GM11168 (cell line): ENCODE results near the gene LRRC8B.

Experiments used
- in situ Hi-C: fragments of 300-500 bp; cut with MboI; formaldehyde crosslinking; loops from one replicate; pipeline ENCODE4 v1.12.0; 2022; ENCODE audit warnings: low sequenced_read_pairs; ENCODE audit not compliant: unreplicated experiment

Gene LRRC8B

DNA sequence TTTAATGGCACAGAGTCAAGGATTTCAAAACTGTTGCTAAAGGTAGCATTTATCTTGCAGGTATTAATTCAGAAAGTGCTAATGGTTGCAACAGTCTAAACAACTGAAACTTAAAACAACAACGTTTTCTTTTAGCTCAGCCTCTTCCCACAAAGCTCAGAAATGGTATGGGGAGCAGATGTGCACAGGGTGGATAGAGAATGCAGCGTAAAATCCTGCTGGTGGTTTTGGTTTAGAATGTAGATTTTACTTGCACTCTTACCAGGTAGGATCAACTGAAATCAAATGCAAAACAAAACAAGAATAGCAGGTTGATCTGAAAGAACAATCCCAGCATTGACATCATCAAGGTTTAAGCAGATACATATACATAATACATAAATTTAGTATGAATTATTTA lies 104.5 kb downstream of the LRRC8B start:
- in situ Hi-C loops: loop anchor here (25.0 kb wide), 1 partner anchor 333 kb away; no protein-coding TSS in a partner anchor

- in situ Hi-C loops: loop anchor here (25.0 kb wide), 1 partner anchor 333 kb away; no protein-coding TSS in a partner anchor
Observed at GRCh38 chr1:89629600-89629999, 105.0 kb downstream of the LRRC8B start.

- in situ Hi-C loops: loop anchor here (5.0 to 25.0 kb wide), 2 partner anchors 132 to 332 kb away; no protein-coding TSS in a partner anchor
Observed at GRCh38 chr1:89630048-89630447, 105.4 kb downstream of the LRRC8B start.

- in situ Hi-C loops: loop anchor here (5.0 to 25.0 kb wide), 2 partner anchors 130 to 330 kb away; no protein-coding TSS in a partner anchor
Observed at GRCh38 chr1:89631816-89632656, 107.4 kb downstream of the LRRC8B start.

GRCh38 chr1:89632657-89633247 lies 108.1 kb downstream of the LRRC8B start, which contains the start of gene LRRC8C:
Gene LRRC8C (plus strand): TSS chr1:89633120. CDS start chr1:89686474, 53,354 bp downstream.
- in situ Hi-C loops: loop anchor here (5.0 to 25.0 kb wide), 2 partner anchors 130 to 330 kb away; no protein-coding TSS in a partner anchor

DNA sequence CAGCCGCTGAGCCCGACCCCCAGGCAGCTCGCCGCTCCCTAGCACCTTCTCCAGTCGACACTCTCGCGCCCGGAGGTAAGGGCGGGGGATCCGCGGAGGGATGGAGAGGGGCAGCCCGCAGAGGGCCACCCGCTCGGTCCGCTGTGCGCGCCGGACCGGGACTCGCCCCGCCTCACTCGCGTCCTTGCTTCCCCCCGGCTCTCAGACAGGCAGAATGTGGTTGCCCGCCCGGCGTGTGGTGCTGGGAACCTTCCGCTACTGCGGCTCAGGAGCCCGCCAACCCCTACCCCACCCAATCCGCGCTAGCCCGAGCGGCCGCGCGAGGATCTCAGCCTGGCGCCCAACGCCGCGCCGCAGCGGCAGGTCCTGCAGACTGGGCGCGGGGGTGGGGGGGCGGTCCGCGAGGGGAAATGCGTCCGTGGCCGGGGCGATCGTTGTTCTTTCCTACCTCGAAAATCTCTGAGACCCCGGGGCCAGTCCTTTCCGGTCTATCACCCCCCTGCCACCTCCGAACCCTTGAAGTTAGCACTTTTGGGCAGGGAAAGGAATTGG lies 108.7 kb downstream of the LRRC8B start:
- in situ Hi-C loops: loop anchor here (5.0 to 25.0 kb wide), 2 partner anchors 129 to 329 kb away; no protein-coding TSS in a partner anchor

DNA sequence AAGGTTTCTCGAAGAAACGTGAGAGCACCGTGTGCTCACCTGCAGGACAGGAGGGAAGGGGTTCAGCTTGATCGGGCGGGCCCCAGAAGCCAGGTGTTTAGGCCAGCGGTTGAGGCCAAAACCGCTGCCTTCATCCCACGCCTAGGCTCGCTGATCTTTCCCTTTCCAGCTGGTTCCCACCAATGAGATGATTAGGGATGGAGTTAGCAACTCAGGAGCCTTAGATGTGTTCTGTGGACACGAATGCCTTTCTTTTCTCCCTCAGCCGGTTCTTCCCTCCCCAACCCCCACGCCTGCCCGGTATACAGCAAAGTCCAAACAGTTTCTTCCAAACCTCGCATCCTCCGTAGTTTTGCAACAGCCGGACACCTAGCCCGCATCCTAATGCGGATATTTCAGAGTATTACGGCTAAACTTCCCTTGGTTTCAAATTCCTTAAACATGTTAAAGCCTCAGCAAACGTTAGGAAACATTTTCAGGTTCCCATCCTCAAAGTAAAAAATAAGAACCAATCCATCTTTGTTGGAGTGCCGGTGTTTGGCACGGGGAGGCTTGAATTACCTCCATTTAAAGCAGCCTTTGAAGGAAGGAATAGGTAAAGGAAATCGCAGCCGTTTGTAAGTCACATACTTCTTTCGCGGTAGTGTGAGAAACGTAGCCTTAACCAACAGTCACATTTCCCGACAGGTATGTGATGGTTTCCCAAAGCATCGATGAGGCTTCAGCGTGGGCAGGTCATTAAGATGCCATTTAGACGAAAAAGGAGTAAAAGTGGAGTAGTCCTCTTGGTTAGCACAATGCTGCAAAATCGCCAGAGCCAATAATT lies 109.4 kb downstream of the LRRC8B start:
- in situ Hi-C loops: loop anchor here (5.0 to 25.0 kb wide), 2 partner anchors 128 to 328 kb away; no protein-coding TSS in a partner anchor

DNA sequence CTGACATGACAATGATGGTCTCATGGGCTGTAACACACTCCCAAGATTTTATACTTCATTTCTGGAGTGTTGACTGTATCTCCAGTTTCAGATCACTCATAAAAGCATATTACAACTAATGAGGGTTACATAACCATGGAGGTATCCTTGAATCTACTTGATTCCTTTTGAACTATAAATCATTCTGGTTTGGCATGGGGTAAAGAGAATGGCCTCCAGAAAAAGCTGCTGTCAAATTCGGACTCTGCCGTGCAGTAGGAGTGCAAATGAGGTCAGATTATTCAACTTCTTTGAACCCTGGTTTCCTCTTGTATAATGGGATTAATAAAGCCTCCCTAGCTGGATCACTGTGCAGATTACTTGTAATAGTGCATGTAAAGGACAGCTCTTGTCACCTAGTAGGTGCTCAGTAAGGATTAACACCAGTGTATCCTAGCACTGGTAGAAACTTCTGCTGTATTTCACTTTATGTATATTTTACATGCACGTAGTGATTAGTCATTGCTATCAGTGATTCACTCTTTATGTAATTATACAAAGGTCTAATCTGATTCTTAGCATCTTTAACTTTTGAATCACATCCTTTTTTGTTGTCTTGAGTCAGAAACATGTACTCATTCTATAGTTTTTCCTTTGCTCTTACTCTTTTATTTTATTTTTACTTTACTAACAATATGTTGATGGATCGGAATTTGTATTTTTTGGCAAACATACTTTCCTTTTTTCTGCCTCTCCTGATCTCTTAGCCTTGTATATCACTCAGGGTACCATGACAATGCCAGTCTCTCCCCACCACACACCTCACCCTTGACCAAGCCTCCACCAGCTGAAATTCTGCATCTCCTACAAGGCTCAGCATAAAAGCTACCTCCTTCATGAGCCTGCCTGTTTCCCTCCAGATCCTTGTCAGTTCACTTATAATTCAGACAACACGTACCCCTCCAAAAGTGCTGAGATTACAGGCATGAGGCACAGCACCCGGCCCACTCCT lies 111.5 kb downstream of the LRRC8B start:
- in situ Hi-C loops: loop anchor here (25.0 kb wide), 1 partner anchor 326 kb away; no protein-coding TSS in a partner anchor

DNA sequence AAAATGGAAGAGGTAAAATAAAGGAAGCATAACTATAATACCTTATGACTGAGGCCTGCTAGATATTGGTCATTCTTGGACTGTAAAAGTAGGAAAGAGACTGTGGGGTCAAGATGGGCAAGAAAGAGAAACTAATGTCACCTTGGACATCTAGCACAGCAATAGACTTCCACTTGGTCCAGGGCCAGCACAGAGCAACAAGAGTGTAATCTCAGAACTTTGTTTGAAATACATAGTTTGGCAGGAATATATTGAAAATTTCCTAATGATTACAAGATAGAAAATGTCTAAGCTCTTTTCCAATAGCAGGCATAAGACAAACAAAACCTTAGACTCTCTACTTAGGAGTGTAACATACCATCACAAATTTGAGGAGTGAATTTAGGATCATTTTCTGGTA lies 112.9 kb downstream of the LRRC8B start:
- in situ Hi-C loops: loop anchor here (25.0 kb wide), 1 partner anchor 325 kb away; no protein-coding TSS in a partner anchor

GRCh38 chr1:89640440-89640839 lies 115.8 kb downstream of the LRRC8B start:
- in situ Hi-C loops: loop anchor here (25.0 kb wide), 1 partner anchor 322 kb away; no protein-coding TSS in a partner anchor

GRCh38 chr1:89641781-89642180 lies 117.2 kb downstream of the LRRC8B start:
- in situ Hi-C loops: loop anchor here (25.0 kb wide), 1 partner anchor 321 kb away; no protein-coding TSS in a partner anchor

DNA sequence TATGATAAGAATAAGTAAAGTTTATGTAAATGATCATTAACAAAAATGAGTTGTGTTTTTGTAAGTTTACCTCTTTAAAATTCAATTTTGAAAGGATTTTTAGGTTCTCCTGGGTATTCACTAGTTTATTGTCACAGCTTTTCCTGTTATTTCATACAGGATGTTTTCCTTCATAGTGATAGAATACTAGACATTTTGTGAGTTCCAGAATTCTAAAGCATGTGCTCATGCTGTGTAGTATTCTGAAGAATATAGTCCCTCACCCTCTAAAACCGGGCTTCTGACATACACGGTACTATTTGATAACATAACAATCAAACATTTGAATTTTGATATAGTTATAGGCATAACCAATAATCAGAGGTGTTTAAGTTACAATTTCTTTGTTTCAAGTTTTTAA lies 118.9 kb downstream of the LRRC8B start:
- in situ Hi-C loops: loop anchor here (25.0 kb wide), 1 partner anchor 319 kb away; no protein-coding TSS in a partner anchor

DNA sequence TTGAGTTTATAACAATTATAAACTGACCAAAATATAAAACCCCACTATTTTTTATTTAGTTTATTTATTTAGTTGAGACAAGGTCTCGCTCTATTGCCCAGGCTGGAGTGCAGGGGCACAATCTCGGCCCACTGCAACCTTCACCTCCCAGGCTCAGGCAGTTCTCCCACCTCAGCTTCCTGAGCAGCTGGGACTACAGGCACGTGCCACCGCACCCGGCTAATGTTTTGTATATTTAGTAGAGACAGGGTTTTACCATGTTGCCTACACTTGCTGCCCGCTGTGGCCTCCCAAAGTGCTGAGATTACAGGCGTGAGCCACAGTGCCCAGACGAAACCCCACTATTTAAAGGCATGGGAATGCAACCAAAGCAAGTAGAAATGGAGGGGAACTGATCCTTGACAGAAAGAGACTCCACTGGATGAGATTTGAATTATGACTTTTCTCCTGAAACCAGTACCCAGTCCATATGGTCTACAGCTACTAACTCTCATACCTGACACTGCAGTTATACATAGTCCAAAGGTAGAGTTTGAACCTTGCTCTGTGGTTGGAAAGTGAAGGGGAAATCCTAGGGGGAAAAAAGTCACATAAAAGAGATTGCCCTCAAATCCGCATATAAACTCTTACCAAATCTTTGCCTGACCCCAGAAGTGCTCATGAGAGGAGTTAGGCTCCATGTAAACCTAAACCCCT lies 119.6 kb downstream of the LRRC8B start:
- in situ Hi-C loops: loop anchor here (25.0 kb wide), 1 partner anchor 318 kb away; no protein-coding TSS in a partner anchor

GRCh38 chr1:89646259-89646658 lies 121.6 kb downstream of the LRRC8B start:
- in situ Hi-C loops: loop anchor here (25.0 kb wide), 1 partner anchor 316 kb away; no protein-coding TSS in a partner anchor
